ENCODE results near the gene PRMT7.

DNA sequence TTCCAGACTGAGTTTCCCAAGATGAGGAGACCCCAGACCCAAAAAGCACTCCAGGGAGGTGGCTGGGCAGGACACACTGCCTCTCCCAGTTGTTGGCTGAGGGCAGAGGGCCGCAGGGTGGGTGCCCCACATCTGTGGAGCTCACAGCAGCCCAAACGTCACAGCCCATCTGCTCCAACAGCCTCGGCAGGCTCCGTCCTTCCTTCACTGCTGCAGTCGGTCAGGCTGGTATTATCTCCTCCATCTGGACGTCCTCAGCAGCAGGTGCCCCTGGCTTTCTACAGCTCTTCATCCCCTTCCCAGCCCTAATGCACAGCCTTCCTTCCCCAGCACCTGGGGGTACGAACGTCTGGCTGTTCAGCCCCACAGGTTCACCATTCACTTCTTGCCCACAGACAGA lies 55.2 kb downstream of the PRMT7 start:
- TF ChIP-seq CTCF (IDR thresholded peaks at IDR 0.05) (no peak), POLR2A (IDR thresholded peaks at IDR 0.05) (no peak)
